SK-N-SH (cell line): ENCODE results near the gene POU6F1.

ENCODE experiments used
- CTCF ChIP-seq: fragments of 200-600 bp; sonication (generic); IDR thresholded peaks from 2 replicates; pipeline ENCODE4 v1.6.1; 2017; ENCODE audit warnings: antibody characterized with exemption, mild to moderate bottlenecking, moderate library complexity
- EZH2phosphoT487 ChIP-seq: fragments of 200-600 bp; sonication (generic); IDR thresholded peaks from 2 replicates; pipeline ENCODE4 v1.6.1; 2017; ENCODE audit warnings: low read depth, mixed run types, mild to moderate bottlenecking, antibody characterized with exemption, moderate library complexity, borderline replicate concordance
- MXI1 ChIP-seq: IDR thresholded peaks from 2 replicates; pipeline ENCODE4 v1.6.1; 2012; ENCODE audit warnings: mild to moderate bottlenecking, low read depth, low read length, improper control_type of control experiment
- PBX3 ChIP-seq: IDR thresholded peaks from 2 replicates; pipeline ENCODE4; 2012

GRCh38 chr12:51160814-51161459 lies 56.9 kb downstream of the POU6F1 start:
- no peak for TF ChIP-seq CTCF
- TF ChIP-seq MXI1 = no peak
- no peak for TF ChIP-seq PBX3
- no peak for TF ChIP-seq EZH2phosphoT487
